Measurements from ENCODE around the gene UGT1A7. TPM values are rescaled to one million over a fixed set of nuclear protein-coding genes. Genes with fewer than 3 reads are reported as not detected.
"Not testable (repeated sequence)": the region's sequence is repeated elsewhere in the genome, so short reads cannot be mapped to it uniquely, and the experiment has no call there.

UGT1A7 gene
- total and polyA plus RNA-seq, 9 of the 15 experiments (the other 6 are each of a cell fraction or from before 2014, with no cell fraction given), result not detected

GRCh38 chr2:233655043-233655442 is 26.7 kb upstream of the UGT1A7 start:
- no peak overlapping the region for H3K4me3 ChIP-seq
- no peaks in the 10 kb centered on the region for H4K20me1 ChIP-seq (replicated peaks; ENCODE audit: control insufficient read depth, insufficient read depth, low read length)
- H3K4me1 ChIP-seq (replicated peaks in 1 of 2; ENCODE audit: control insufficient read depth in 2 of 2, insufficient read depth in 2 of 2, low read length in 2 of 2), result no peaks in the 10 kb centered on the region
- H3K9me1 ChIP-seq (ENCODE audit: control insufficient read depth, insufficient read depth, low read length), result no peaks in the 10 kb centered on the region
- intact Hi-C loops (cut with micrococcal nuclease) (no loop called here), in situ Hi-C loops (cut with MboI) (no loop called here)
- no TSS peak for BruUV-seq (replicated peaks)
- no peak overlapping the region for H3K4me2 ChIP-seq (ENCODE audit: insufficient read depth, low read length)
- peaks cover 0 to 7% of the 10 kb centered on the region in 2 experiments; a peak in 1 of 5 replicates for H3K27me3 ChIP-seq (ENCODE audit: control insufficient read depth in 2 of 2, insufficient read depth in 2 of 2, low read length in 2 of 2)
- no peaks in the 10 kb centered on the region for H3K79me2 ChIP-seq (ENCODE audit: control insufficient read depth, insufficient read depth, low read length)
- DNase-seq (ENCODE audit: extremely low read depth in 1 of 4, low spot score in 3 of 4), result no peak
- no peak overlapping the region for H3K27ac ChIP-seq (ENCODE audit: extremely low read depth, low read depth, low read length)
- ATAC-seq, result no peak
- no peaks in the 10 kb centered on the region for H3K36me3 ChIP-seq (ENCODE audit: control insufficient read depth, insufficient read depth, low read length)
- WGBS (ENCODE audit: insufficient coverage, low coverage, missing lambda C conversion rate), result 0% methylated on average over 1 of the region's 1 CpG
- ChIA-PET POLR2A (interaction anchor here (0.6 kb wide), 1 partner anchor 11 kb away, joined by 4 read pairs; no protein-coding TSS in a partner anchor), CTCF (ENCODE audit: low intra/inter-chr PET ratio) (no interaction called here)
- no peak for FAIRE-seq
- H3K9ac ChIP-seq (ENCODE audit: insufficient read depth in 1 of 2, low read depth in 2 of 2, low read length in 2 of 2), result no peak overlapping the region
- no peak for TF ChIP-seq ZNF609 (CRISPR knock-in tag; IDR thresholded peaks at IDR 0.05; ENCODE audit: borderline replicate concordance)
- no peak for TF ChIP-seq ZNF583 (CRISPR knock-in tag; IDR thresholded peaks at IDR 0.05)
- TF ChIP-seq SP2 (IDR thresholded peaks at IDR 0.05; ENCODE audit: extremely low read depth, low read depth, low read length, poor library complexity, severe bottlenecking), result no peak
- no peak for TF ChIP-seq U2AF2 (optimal IDR thresholded peaks at IDR 0.05; ENCODE audit: low read depth, low read length)
- H3K9me3 ChIP-seq (replicated peaks; ENCODE audit: control insufficient read depth, insufficient read depth, low read depth, low read length), result no peaks in the 10 kb centered on the region
- H2AFZ ChIP-seq (ENCODE audit: low read depth, low read length), result no peak overlapping the region

GRCh38 chr2:233655943-233656342 is 25.8 kb upstream of the UGT1A7 start:
- H3K9me1 ChIP-seq (ENCODE audit: control insufficient read depth, insufficient read depth, low read length); H2AFZ ChIP-seq (ENCODE audit: low read depth, low read length); DNase-seq (ENCODE audit: extremely low read depth in 1 of 4, low spot score in 3 of 4); H3K27ac ChIP-seq (ENCODE audit: extremely low read depth, low read depth, low read length); H4K20me1 ChIP-seq (replicated peaks; ENCODE audit: control insufficient read depth, insufficient read depth, low read length); ATAC-seq; H3K4me1 ChIP-seq (replicated peaks in 1 of 2; ENCODE audit: control insufficient read depth in 2 of 2, insufficient read depth in 2 of 2, low read length in 2 of 2); POLR2A ChIA-PET; in situ Hi-C loops (cut with MboI); intact Hi-C loops (cut with micrococcal nuclease); H3K27me3 ChIP-seq (ENCODE audit: control insufficient read depth in 2 of 2, insufficient read depth in 2 of 2, low read length in 2 of 2); H3K4me3 ChIP-seq; H3K9ac ChIP-seq (ENCODE audit: insufficient read depth in 1 of 2, low read depth in 2 of 2, low read length in 2 of 2); BruUV-seq (replicated peaks); H3K79me2 ChIP-seq (ENCODE audit: control insufficient read depth, insufficient read depth, low read length); H3K4me2 ChIP-seq (ENCODE audit: insufficient read depth, low read length); H3K9me3 ChIP-seq (replicated peaks; ENCODE audit: control insufficient read depth, insufficient read depth, low read depth, low read length); H3K36me3 ChIP-seq (ENCODE audit: control insufficient read depth, insufficient read depth, low read length); CTCF ChIA-PET (ENCODE audit: low intra/inter-chr PET ratio); FAIRE-seq: not testable (repeated sequence)
- 0% methylated on average over 1 of the region's 3 CpGs for WGBS (ENCODE audit: insufficient coverage, low coverage, missing lambda C conversion rate)
